ENCODE measurements around the gene ST8SIA5.

The ST8SIA5 gene

GRCh38 chr18:46663539-46663938 is 93.3 kb downstream of the ST8SIA5 start:
- no peak for DNase-seq

- no peak for DNase-seq
These were observed 95.7 kb downstream of the ST8SIA5 start for GRCh38 chr18:46660957-46661749.

- no peak for DNase-seq
These were observed 97.4 kb downstream of the ST8SIA5 start for GRCh38 chr18:46659484-46659883.

GRCh38 chr18:46657115-46657955 is 99.5 kb downstream of the ST8SIA5 start, which contains the start of gene LOXHD1:
LOXHD1 (minus strand) TSS chr18:46657220; CDS start chr18:46657033, 187 bp downstream.
- DNase-seq = no peak

GRCh38 chr18:46656326-46657114 is 100.3 kb downstream of the ST8SIA5 start:
- no peak for DNase-seq

GRCh38 chr18:46652372-46652771 is 104.5 kb downstream of the ST8SIA5 start:
- DNase-seq = no peak

GRCh38 chr18:46650681-46651080 is 106.2 kb downstream of the ST8SIA5 start:
- DNase-seq = no peak

GRCh38 chr18:46649071-46649862 is 107.6 kb downstream of the ST8SIA5 start:
- DNase-seq = no peak

GRCh38 chr18:46646468-46646867 is 110.4 kb downstream of the ST8SIA5 start:
- DNase-seq = no peak

GRCh38 chr18:46642561-46642960 is 114.3 kb downstream of the ST8SIA5 start:
- DNase-seq = no peak

- DNase-seq = peak; percentile 74
These were observed 114.9 kb downstream of the ST8SIA5 start for GRCh38 chr18:46641917-46642316.

GRCh38 chr18:46639386-46639785 is 117.5 kb downstream of the ST8SIA5 start:
- DNase-seq = no peak

GRCh38 chr18:46636040-46636630 is 120.7 kb downstream of the ST8SIA5 start:
- DNase-seq = no peak

GRCh38 chr18:46632401-46633071 is 124.3 kb downstream of the ST8SIA5 start:
- DNase-seq = peak; percentile 85

- no peak for DNase-seq
These were observed 125.9 kb downstream of the ST8SIA5 start for GRCh38 chr18:46630991-46631390.

GRCh38 chr18:46630160-46630559 is 126.7 kb downstream of the ST8SIA5 start:
- no peak for DNase-seq

- no peak for DNase-seq
These were observed 127.5 kb downstream of the ST8SIA5 start for GRCh38 chr18:46629361-46629760.

- DNase-seq = no peak
These were observed 128.6 kb downstream of the ST8SIA5 start for GRCh38 chr18:46628206-46628605.

- DNase-seq = no peak
These were observed 129.7 kb downstream of the ST8SIA5 start for GRCh38 chr18:46627136-46627535.

GRCh38 chr18:46625069-46625468 is 131.8 kb downstream of the ST8SIA5 start:
- DNase-seq = no peak

GRCh38 chr18:46624127-46624526 is 132.7 kb downstream of the ST8SIA5 start:
- DNase-seq = no peak

Measured in NCI-H446 treated with DMSO at 0.1 percent for 48 hours (cell line).